Esophagus squamous epithelium (tissue), 4 donors: Measurements from ENCODE around the gene DYRK1A.

ENCODE experiments used
- CTCF ChIP-seq, 6 experiments: fragments of 450-650 bp in 4 of 6; fragments of 200-600 bp in 2 of 6; sonication (generic) in 2 of 6; IDR thresholded peaks; one replicate each; pipeline ENCODE4 v1.5.1; 2016 to 2019; ENCODE audit warnings: antibody characterized with exemption in 6 of 6, mild to moderate bottlenecking in 4 of 6, moderate library complexity in 4 of 6
- POLR2A ChIP-seq, 4 donors: fragments of 450-650 bp; IDR thresholded peaks; one replicate each; pipeline ENCODE4 v1.6.1; 2017; ENCODE audit warnings: antibody characterized with exemption in 4 of 4, mild to moderate bottlenecking in 4 of 4, moderate library complexity in 3 of 4

DNA sequence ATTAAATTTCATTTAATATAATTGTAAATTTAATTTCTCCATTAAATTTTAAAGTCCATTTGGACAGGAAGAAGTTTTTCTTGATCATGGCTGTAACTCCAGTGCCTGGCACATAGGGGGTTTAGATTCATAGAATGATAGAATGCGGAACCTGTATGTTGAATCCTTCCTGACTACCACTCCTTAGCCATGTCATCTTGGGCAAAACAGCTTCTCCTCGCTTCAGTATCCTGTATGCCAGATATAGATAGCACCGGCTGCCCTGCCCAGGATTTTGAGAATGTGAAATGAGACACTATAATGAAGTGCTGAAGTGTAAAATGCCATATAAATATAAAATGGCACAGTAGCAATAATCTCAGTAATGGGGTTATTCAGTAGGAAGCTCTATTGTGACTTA lies 6.4 kb downstream of the DYRK1A start:
- no peak for TF ChIP-seq CTCF (IDR thresholded peaks at IDR 0.05)
- no peak for TF ChIP-seq POLR2A (IDR thresholded peaks at IDR 0.05)
